Suppressor macrophage treated with lipopolysaccharide for 4 hours (primary cell): ENCODE results near the gene PCDHAC2.

ENCODE experiments used
- DNase-seq: peaks from one replicate; pipeline ENCODE4 v3.0.0-alpha.2; 2020

The PCDHAC2 gene

GRCh38 chr5:140988100-140988499 is 21.8 kb downstream of the PCDHAC2 start:
- no peak for DNase-seq

- DNase-seq = no peak
Observed at GRCh38 chr5:140988608-140989007, 22.3 kb downstream of the PCDHAC2 start.

- DNase-seq = no peak
Observed at GRCh38 chr5:140989254-140990020, 23.2 kb downstream of the PCDHAC2 start.

- DNase-seq = no peak
Observed at GRCh38 chr5:140992828-140993227, 26.6 kb downstream of the PCDHAC2 start.

- no peak for DNase-seq
Observed at GRCh38 chr5:140996060-140996459, 29.8 kb downstream of the PCDHAC2 start.

- no peak for DNase-seq
Observed at GRCh38 chr5:140998921-140999410, 32.7 kb downstream of the PCDHAC2 start.

- DNase-seq = no peak
Observed at GRCh38 chr5:141001446-141001843, 35.2 kb downstream of the PCDHAC2 start.

GRCh38 chr5:141001844-141002604 is 35.7 kb downstream of the PCDHAC2 start:
- DNase-seq = no peak

GRCh38 chr5:141002605-141002965 is 36.3 kb downstream of the PCDHAC2 start:
- no peak for DNase-seq

GRCh38 chr5:141003031-141003430 is 36.8 kb downstream of the PCDHAC2 start:
- no peak for DNase-seq

- no peak for DNase-seq
Observed at GRCh38 chr5:141003791-141004611, 37.7 kb downstream of the PCDHAC2 start.

GRCh38 chr5:141007791-141008190 is 41.5 kb downstream of the PCDHAC2 start:
- DNase-seq = no peak

GRCh38 chr5:141010047-141010793 is 43.9 kb downstream of the PCDHAC2 start:
- DNase-seq = no peak

- DNase-seq = no peak
Observed at GRCh38 chr5:141017943-141018342, 51.7 kb downstream of the PCDHAC2 start.
